Loucy (cell line): ENCODE measurements around the gene AQP3.

ENCODE experiments used
- CTCF ChIP-seq: fragments of 200-600 bp; sonication (generic); conservative IDR thresholded peaks from 2 replicates; pipeline ENCODE4 v1.5.1; 2014; ENCODE audit warnings: mild to moderate bottlenecking, antibody characterized with exemption, low read length
- EZH2phosphoT487 ChIP-seq: fragments of 200-600 bp; IDR thresholded peaks from 2 replicates; pipeline ENCODE4 v1.6.1; 2018; ENCODE audit warnings: antibody characterized with exemption, mild to moderate bottlenecking, moderate library complexity, borderline replicate concordance

DNA sequence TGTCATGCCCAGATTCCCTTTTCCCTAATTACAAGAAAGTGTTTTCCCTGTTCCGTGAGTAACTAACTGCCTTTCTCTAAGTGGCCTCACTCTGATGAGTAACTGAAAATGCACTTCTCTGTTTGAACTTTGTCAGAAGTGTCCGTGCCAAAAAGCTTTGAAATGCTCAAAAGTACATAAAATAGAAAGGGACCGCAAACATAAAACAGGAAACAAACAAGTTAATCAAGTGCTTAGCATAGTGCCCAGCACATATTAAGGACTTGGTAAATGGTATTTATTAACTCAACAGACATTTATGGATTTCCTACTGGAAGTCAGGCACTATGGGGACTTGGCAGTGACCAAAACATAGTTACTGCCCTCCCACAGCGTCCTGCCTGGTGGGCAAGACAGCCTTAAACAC is 22.3 kb downstream of the AQP3 start:
- TF ChIP-seq CTCF, result no peak
- TF ChIP-seq EZH2phosphoT487, result no peak
